Choroid plexus epithelial cell (primary cell): ENCODE results near the gene NFYC.

Experiments used
- DNase-seq: peaks from one replicate; pipeline ENCODE4 v3.0.0-alpha.2; 2010; ENCODE audit warnings: low read depth
- H3K4me3 ChIP-seq: 2 replicates; pipeline ENCODE4 v1.5.1; 2011; ENCODE audit warnings: low read depth, mild to moderate bottlenecking, control low read depth, low read length, moderate library complexity
- TF ChIP-seq, protein P1 (sequence below): conservative IDR thresholded peaks from 2 replicates; pipeline ENCODE4 v1.5.1; 2011; ENCODE audit warnings: low read depth, mild to moderate bottlenecking, control low read depth, inconsistent platforms, low read length, moderate library complexity

Gene NFYC

DNA sequence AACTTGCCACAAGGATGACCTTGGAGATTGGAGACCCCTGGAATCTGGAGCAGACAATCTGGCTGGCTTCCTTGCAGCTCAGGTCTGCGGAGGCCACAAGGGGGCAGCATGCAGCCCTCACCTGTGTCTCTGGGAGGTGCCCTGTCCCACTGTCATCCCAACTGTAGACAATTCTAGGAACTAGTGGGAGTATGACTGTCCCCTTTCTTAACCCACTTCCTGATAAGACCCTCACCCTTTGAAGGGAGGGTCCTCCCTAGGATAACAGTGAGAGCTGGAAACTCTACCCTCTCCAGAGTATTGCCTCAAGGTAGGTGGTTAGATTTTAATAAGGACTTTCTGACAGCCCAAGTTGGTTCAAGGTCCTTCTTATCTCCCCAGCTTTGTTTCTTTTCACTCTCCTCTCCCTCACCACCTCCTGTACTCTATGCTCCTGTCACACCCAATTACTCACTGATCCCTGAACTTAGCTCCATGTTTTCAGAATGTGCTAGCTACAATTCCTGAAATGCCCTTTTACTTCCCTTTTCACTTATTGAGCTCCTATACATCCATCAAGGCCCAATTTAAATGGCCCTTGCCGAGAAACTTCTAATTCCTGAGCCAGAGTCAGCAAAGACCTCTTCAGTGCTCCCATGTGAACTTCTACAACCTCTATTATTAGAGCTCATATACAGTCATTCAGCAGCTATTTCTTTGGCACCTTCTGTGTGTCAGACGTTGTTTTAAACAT lies 82.9 kb downstream of the NFYC start:
- H3K4me3 ChIP-seq = no peak overlapping the region
- TF ChIP-seq, protein P1, sequence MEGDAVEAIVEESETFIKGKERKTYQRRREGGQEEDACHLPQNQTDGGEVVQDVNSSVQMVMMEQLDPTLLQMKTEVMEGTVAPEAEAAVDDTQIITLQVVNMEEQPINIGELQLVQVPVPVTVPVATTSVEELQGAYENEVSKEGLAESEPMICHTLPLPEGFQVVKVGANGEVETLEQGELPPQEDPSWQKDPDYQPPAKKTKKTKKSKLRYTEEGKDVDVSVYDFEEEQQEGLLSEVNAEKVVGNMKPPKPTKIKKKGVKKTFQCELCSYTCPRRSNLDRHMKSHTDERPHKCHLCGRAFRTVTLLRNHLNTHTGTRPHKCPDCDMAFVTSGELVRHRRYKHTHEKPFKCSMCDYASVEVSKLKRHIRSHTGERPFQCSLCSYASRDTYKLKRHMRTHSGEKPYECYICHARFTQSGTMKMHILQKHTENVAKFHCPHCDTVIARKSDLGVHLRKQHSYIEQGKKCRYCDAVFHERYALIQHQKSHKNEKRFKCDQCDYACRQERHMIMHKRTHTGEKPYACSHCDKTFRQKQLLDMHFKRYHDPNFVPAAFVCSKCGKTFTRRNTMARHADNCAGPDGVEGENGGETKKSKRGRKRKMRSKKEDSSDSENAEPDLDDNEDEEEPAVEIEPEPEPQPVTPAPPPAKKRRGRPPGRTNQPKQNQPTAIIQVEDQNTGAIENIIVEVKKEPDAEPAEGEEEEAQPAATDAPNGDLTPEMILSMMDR = peak; percentile 86
- peak; percentile 45 for DNase-seq

DNA sequence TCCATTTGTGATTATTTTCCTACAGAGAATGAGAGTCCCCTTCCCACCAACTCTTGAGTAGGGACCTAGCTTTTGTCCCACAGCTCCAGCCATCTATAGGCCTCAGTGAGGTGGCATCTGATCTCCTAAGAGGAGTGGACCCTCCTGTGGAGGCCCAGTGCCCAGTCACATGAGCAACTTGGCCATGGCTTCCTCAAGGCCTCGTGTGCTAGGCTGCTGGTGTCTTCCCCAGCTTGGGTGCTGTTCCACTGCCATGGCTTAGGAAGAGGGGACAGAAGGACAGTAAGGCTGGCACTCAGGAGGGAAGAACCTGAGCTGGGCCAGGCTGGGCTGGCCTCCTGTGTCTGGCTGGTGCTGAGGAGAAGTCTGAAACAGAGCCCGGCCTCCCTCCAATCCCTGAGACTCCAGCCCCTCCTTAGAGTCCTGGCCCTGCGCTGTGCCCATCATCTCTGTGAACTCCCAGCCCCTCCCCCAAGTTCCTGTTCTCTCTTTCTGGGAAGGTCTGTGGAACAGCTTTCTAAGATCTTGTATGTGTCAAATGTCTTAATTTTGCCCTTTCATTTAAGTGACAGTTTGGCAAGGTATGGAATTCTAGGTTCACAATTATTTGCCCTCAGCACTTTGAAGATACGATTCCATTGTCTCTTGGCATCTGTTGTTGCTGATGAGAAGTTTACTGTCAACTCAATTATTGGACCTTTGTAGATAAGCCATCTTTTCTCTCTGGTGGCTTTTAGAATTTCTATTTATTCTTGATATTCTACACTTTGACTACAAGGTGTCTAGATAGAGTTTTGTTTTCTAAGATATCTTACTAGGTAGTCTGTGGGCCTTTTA lies 85.0 kb downstream of the NFYC start:
- no peak for DNase-seq
- TF ChIP-seq, protein P1 = no peak
- no peak overlapping the region for H3K4me3 ChIP-seq

DNA sequence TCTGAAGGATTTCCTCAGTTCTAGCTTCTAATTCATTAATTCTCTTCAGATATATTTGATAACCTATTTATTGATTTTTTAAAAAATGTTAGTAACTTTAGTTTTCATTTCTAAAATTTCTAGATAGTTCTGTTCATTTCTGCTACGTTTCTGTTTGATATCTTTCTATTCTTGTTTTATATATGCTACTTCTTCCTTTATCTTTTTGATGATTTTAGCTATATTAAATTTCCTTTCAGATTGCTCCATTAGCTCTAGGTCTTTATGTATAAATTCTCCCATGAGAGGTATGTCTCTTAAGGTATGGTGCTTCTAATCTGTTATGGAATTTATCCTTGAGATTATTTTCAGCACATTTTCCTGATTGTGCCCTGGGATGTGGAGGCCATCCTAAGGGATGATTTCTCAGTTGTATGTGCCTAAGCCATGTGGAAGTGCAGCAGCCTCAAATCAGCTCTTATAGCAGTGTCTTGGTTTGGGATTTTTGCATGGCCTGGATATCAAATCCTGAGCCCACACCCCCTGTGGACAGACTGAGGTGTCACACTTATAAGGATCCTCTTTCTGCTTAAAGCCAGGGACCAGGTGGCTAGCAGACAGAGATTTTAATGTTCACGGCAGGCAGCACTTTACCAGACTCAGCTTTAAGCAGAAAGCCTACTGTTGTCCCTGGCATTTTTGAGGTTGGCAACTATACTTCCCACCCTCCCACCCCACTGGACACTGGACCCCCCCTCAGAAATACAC lies 85.9 kb downstream of the NFYC start:
- no peak overlapping the region for H3K4me3 ChIP-seq
- no peak for DNase-seq
- TF ChIP-seq, protein P1 = no peak

DNA sequence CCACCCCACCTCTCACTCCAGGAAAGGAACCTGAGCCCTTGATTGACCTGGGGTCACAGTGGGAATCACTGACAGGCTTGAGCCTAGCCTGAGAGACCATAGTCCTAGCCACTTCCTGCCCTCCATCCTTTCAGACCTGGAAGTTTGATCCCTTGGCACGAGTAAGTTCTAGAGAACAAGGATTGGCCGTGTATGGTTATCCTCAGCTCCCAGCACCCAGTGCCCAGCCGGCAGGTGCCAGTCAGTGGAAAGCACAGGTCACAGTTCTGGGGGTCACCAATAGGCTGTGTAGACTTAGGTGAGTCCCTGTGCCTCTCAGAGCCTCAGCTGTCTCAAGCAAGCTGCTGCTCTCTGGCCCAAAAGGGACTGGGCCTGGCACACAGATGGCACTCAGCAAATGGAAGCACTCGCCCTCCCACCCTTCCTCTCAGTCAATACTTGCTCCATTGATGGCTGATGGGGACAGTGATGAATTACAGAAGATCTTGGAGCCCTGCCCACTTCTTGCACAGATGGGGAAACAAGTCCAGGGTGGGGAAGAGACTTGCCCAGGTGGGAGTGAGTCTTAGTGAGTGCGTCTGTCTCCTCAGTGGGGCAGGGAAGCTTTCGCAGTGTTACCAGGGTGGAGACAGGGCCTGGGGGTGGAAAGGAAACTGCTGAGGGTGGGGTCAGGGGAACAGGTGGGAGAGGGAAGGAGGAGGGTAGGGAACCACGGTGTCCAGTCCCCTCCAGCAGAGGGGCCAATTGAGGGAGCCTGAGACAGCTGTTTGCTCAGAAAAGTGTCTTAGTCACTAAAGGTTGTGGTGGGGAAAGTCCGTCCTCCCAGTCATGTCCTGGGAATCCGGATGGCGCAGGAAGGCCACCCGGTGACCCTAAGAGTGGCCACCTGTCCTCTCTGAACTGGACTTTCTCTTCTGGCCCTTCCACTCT lies 89.4 kb downstream of the NFYC start:
- TF ChIP-seq, protein P1 = no peak
- DNase-seq = no peak
- H3K4me3 ChIP-seq = no peak overlapping the region

DNA sequence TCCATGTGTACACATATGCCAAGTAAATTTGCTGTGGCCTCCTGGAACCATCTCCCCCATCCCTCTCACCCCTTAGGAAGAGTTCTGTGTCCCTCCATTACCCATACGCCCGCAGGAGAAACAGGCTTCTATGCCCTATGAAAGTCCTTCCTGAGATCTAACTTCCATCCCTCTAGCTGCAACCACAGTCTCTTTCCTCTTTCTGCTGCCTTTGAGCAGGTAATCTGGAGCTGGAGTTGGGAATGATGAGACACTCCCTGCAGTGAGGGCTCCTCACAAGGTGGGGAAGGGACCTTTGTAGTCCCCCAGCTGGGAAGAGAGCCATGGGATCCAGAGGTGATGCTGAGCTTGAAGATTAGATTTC lies 90.1 kb downstream of the NFYC start:
- DNase-seq = no peak
- TF ChIP-seq, protein P1 = no peak
- H3K4me3 ChIP-seq = no peak overlapping the region

DNA sequence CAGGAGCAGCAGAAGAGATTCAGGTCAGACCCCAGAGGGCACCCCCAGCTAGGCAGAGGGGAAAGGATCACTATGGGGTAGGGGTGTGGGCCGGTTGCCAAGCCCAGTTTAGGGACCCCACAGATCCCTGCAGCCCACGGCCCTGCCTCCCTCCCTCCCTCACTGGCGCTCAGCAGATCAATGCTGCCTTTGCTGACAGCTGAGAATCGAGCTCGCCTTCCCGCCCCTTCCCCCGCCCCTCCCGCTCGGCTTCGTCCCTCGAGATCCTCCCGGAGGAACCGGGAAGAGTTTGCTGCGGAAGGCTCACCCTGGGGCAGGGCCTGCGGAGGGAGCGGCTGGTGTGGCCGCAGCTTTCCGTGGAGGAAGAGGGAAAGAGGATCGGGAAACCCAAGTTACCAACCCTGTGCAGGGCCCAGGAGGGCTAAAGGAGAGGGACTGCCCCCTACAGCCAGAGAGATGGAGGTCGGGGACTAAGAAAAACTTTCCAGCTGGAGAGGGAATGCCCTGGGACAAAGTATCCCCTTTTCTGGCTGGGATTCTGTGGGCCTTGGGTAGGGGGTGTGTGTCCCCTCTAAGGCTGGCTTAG lies 91.0 kb downstream of the NFYC start:
- no peak overlapping the region for H3K4me3 ChIP-seq
- no peak for DNase-seq

More for the DNA sequence above, 91.0 kb downstream of the NFYC start:
- TF ChIP-seq, protein P1 = peak; percentile 39
